GM12878 (cell line): ENCODE data around the gene ITK. TPM values are rescaled to one million over a fixed set of nuclear protein-coding genes. Genes with fewer than 3 reads are reported as not detected.
A peak's percentile ranks its signal among the peaks of the same experiment; 100 is the strongest.

Experiments
- BHLHE40 ChIP-seq, 2 experiments: fragments of 450-650 bp in 1 of 2; IDR thresholded peaks; 2 replicates each; pipeline ENCODE4 v1.6.1; 2011 to 2017; ENCODE audit warnings: low read depth in 2 of 2, borderline replicate concordance in 1 of 2, improper control_type of control experiment in 1 of 2, low read length in 1 of 2, mild to moderate bottlenecking in 1 of 2
- CBX5 ChIP-seq: sonication (generic); IDR thresholded peaks from 2 replicates; pipeline ENCODE4 v1.6.1; 2016; ENCODE audit warnings: low read depth, moderate library complexity, mild to moderate bottlenecking, inconsistent platforms
- CHD2 ChIP-seq: IDR thresholded peaks from 2 replicates; pipeline ENCODE4 v1.6.1; 2011; ENCODE audit warnings: low read depth, low read length, improper control_type of control experiment, borderline replicate concordance
- CREM ChIP-seq: IDR thresholded peaks from 2 replicates; pipeline ENCODE4 v1.6.1; 2014; ENCODE audit warnings: antibody characterized with exemption, low read depth
- E4F1 ChIP-seq: fragments of 450-650 bp; IDR thresholded peaks from 2 replicates; pipeline ENCODE4 v1.6.1; 2018; ENCODE audit warnings: borderline replicate concordance, mild to moderate bottlenecking; ENCODE audit not compliant: partially characterized antibody
- EP300 ChIP-seq, 2 experiments: fragments of 150-350 bp in 1 of 2; IDR thresholded peaks; 2 replicates each; pipeline ENCODE4 v1.6.1; 2011 to 2012; ENCODE audit warnings: low read depth in 2 of 2, low read length in 2 of 2, borderline replicate concordance in 1 of 2, improper control_type of control experiment in 1 of 2, inconsistent platforms in 1 of 2; ENCODE audit not compliant: control insufficient read depth in 1 of 2
- FOS ChIP-seq: IDR thresholded peaks from 3 replicates; pipeline ENCODE4 v1.6.1; 2011; ENCODE audit warnings: borderline replicate concordance; ENCODE audit not compliant: insufficient read length; ENCODE audit errors: extremely low read depth
- FOXM1 ChIP-seq: IDR thresholded peaks from 2 replicates; pipeline ENCODE4 v1.6.1; 2012; ENCODE audit warnings: low read depth, mild to moderate bottlenecking, inconsistent platforms, low read length, moderate library complexity
- GABPA ChIP-seq: IDR thresholded peaks from 2 replicates; pipeline ENCODE4 v1.6.1; 2014; ENCODE audit warnings: antibody characterized with exemption, low read depth, mild to moderate bottlenecking, inconsistent platforms
- HCFC1 ChIP-seq: fragments of 150-350 bp; IDR thresholded peaks from 2 replicates; pipeline ENCODE4 v1.6.1; 2014; ENCODE audit warnings: low read length
- HDGF ChIP-seq: fragments of 450-650 bp; IDR thresholded peaks from 2 replicates; pipeline ENCODE4 v1.6.1; 2016; ENCODE audit warnings: antibody characterized with exemption
- IKZF2 ChIP-seq, 2 experiments: fragments of 450-650 bp; IDR thresholded peaks; 2 replicates each; pipeline ENCODE4 v1.6.1; 2017; ENCODE audit warnings: mild to moderate bottlenecking in 2 of 2, moderate library complexity in 2 of 2
- JUND ChIP-seq: IDR thresholded peaks from 2 replicates; pipeline ENCODE4 v1.6.1; 2012; ENCODE audit warnings: low read depth, mild to moderate bottlenecking, low read length, improper control_type of control experiment, moderate library complexity
- KAT2A ChIP-seq: conservative IDR thresholded peaks from 2 replicates; pipeline ENCODE4 v1.6.1; 2011; ENCODE audit warnings: low read depth, low read length; ENCODE audit not compliant: control insufficient read depth
- MEF2A ChIP-seq: IDR thresholded peaks from 2 replicates; pipeline ENCODE4 v1.6.1; 2011; ENCODE audit warnings: low read depth, mild to moderate bottlenecking, low read length, moderate library complexity; ENCODE audit not compliant: insufficient read depth
- MEF2B ChIP-seq: fragments of 450-650 bp; IDR thresholded peaks from 2 replicates; pipeline ENCODE4 v1.6.1; 2018; ENCODE audit warnings: mild to moderate bottlenecking, moderate library complexity; ENCODE audit not compliant: partially characterized antibody, poor library complexity, severe bottlenecking
- MXI1 ChIP-seq: fragments of 150-350 bp; IDR thresholded peaks from 2 replicates; pipeline ENCODE4 v1.6.1; 2011; ENCODE audit warnings: low read depth, mild to moderate bottlenecking, inconsistent platforms, low read length, improper control_type of control experiment
- NBN ChIP-seq: fragments of 450-650 bp; IDR thresholded peaks from 2 replicates; pipeline ENCODE4 v1.6.1; 2016
- NR2F1 ChIP-seq: fragments of 450-650 bp; conservative IDR thresholded peaks from 2 replicates; pipeline ENCODE4 v1.6.1; 2017; ENCODE audit warnings: mild to moderate bottlenecking
- RAD21 ChIP-seq: IDR thresholded peaks from 2 replicates; pipeline ENCODE4 v1.6.1; 2011; ENCODE audit warnings: mild to moderate bottlenecking, low read depth, low read length, moderate library complexity; ENCODE audit not compliant: insufficient read depth
- RBBP5 ChIP-seq: fragments of 200-600 bp; sonication (generic); conservative IDR thresholded peaks from 2 replicates; pipeline ENCODE4 v1.6.1; 2016
- SMARCA5 ChIP-seq: fragments of 450-650 bp; IDR thresholded peaks from 2 replicates; pipeline ENCODE4 v1.6.1; 2017; ENCODE audit warnings: mild to moderate bottlenecking
- SP1 ChIP-seq: IDR thresholded peaks from one replicate; pipeline ENCODE4 v1.6.1; 2011; ENCODE audit warnings: low read depth, low read length
- SPI1 ChIP-seq: IDR thresholded peaks from 2 replicates; pipeline ENCODE4 v1.6.1; 2011; ENCODE audit warnings: low read depth, mild to moderate bottlenecking, low read length, moderate library complexity, borderline replicate concordance; ENCODE audit not compliant: insufficient read depth
- TCF12 ChIP-seq: IDR thresholded peaks from 2 replicates; pipeline ENCODE4 v1.6.1; 2011; ENCODE audit warnings: low read depth, mild to moderate bottlenecking, low read length
- TCF3 ChIP-seq: IDR thresholded peaks from 2 replicates; pipeline ENCODE4 v1.6.1; 2012; ENCODE audit warnings: low read depth, mild to moderate bottlenecking, low read length, borderline replicate concordance; ENCODE audit not compliant: insufficient read depth
- ZNF217 ChIP-seq: fragments of 450-650 bp; IDR thresholded peaks from 2 replicates; pipeline ENCODE4 v1.6.1; 2017; ENCODE audit warnings: antibody characterized with exemption, mild to moderate bottlenecking
- ZNF622 ChIP-seq: fragments of 450-650 bp; IDR thresholded peaks from 2 replicates; pipeline ENCODE4 v1.6.1; 2017; ENCODE audit warnings: mild to moderate bottlenecking, inconsistent platforms
- polyA plus RNA-seq, 11 experiments: library from polyadenylated mRNA; depleted of rRNA in 4 of 11; unstranded in 6 of 11; stranded (reverse) in 5 of 11; fragments of >200 nt; fragmentation: Nextera tagmentation in 4 of 11; fragmentation: Illumina TruSeq in 1 of 11; extraction: Ambion mirVana in 4 of 11; extraction: Trizol in 1 of 11; gene quantifications; 1 replicate in 1 of 11; 2 replicates in 10 of 11; pipeline versions ENCODE4 v1.2.1 to v1.2.3, GENCODE V29; 2011 to 2016; ENCODE audit warnings: inconsistent platforms in 2 of 11, missing spikeins in 2 of 11, low read depth in 1 of 11
- total RNA-seq, 4 experiments: library from RNA; depleted of rRNA in 3 of 4; stranded (reverse); fragments of >200 nt in 3 of 4; fragmentation: Illumina TruSeq in 1 of 4; extraction: Trizol in 1 of 4; gene quantifications; 2 replicates each; pipeline versions ENCODE4 v1.2.1 to v1.2.3, GENCODE V29; 2013 to 2021
- TF ChIP-seq, protein P1 (sequence below): IDR thresholded peaks from 2 replicates; pipeline ENCODE4 v1.6.1; 2012; ENCODE audit warnings: low read depth, low read length, improper control_type of control experiment

The ITK gene
- total and polyA plus RNA-seq, 10 of the 15 experiments (the other 5 are each of a cell fraction or from before 2014, with no cell fraction given), result 0.05 to 2.4 (median 0.76) TPM

- TF ChIP-seq E4F1, result no peak
- TF ChIP-seq SMARCA5, result no peak
- no peak for TF ChIP-seq MEF2A
- no peak for TF ChIP-seq TCF12
- peak; percentile 69 for TF ChIP-seq MXI1
- TF ChIP-seq JUND, result no peak
- no peak for TF ChIP-seq GABPA
- no peak for TF ChIP-seq RBBP5
- no peak for TF ChIP-seq KAT2A
- 0 out of 4 replicates have a peak, but pooled peaks of 1 of the 2 experiments have one; percentile 12 for TF ChIP-seq IKZF2 (IDR thresholded peaks at IDR 0.05)
- no peak for TF ChIP-seq HCFC1
- TF ChIP-seq NBN, result no peak
- peak in 1 of 2 experiments; percentile 20; a peak in 1 of 4 replicates for TF ChIP-seq EP300 (IDR thresholded peaks at IDR 0.05; ENCODE audit: borderline replicate concordance in 1 of 2, control insufficient read depth in 1 of 2, low read depth in 2 of 2, low read length in 2 of 2)
- peak; percentile 94 for TF ChIP-seq SPI1
- TF ChIP-seq CREM, result no peak; the same call in 1 of the 2 replicates
- TF ChIP-seq ZNF217, result no peak
- no peak for TF ChIP-seq HDGF
- TF ChIP-seq CBX5, result no peak
- no peak for TF ChIP-seq FOS
- no peak for TF ChIP-seq TCF3
- no peak for TF ChIP-seq CHD2
- no peak for TF ChIP-seq FOXM1
- no peak for TF ChIP-seq RAD21
- no peak for TF ChIP-seq SP1
- no peak for TF ChIP-seq NR2F1
- TF ChIP-seq, protein P1, sequence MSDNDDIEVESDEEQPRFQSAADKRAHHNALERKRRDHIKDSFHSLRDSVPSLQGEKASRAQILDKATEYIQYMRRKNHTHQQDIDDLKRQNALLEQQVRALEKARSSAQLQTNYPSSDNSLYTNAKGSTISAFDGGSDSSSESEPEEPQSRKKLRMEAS, result peak; percentile 70; the same call in 1 of the 2 replicates
- peak; percentile 50 to 75; a peak in 3 of 4 replicates for TF ChIP-seq BHLHE40 (IDR thresholded peaks at IDR 0.05; ENCODE audit: borderline replicate concordance in 1 of 2, low read depth in 2 of 2, low read length in 1 of 2)
- no peak for TF ChIP-seq ZNF622
- peak; percentile 31 for TF ChIP-seq MEF2B
These were observed 110.5 kb downstream of the ITK start (continued) for GRCh38 chr5:157290981-157291711.
